Measurements from ENCODE around the gene KCNIP2.
"Not testable (repeated sequence)": the region's sequence is repeated elsewhere in the genome, so short reads cannot be mapped to it uniquely, and the experiment has no call there.

KCNIP2 gene

GRCh38 chr10:101827919-101828600 is 15.5 kb downstream of the KCNIP2 start:
- DNase-seq: no peak

- DNase-seq: no peak
These were observed 16.7 kb downstream of the KCNIP2 start for GRCh38 chr10:101826852-101827434.

GRCh38 chr10:101824736-101825135 is 18.9 kb downstream of the KCNIP2 start:
- DNase-seq: no peak

DNA sequence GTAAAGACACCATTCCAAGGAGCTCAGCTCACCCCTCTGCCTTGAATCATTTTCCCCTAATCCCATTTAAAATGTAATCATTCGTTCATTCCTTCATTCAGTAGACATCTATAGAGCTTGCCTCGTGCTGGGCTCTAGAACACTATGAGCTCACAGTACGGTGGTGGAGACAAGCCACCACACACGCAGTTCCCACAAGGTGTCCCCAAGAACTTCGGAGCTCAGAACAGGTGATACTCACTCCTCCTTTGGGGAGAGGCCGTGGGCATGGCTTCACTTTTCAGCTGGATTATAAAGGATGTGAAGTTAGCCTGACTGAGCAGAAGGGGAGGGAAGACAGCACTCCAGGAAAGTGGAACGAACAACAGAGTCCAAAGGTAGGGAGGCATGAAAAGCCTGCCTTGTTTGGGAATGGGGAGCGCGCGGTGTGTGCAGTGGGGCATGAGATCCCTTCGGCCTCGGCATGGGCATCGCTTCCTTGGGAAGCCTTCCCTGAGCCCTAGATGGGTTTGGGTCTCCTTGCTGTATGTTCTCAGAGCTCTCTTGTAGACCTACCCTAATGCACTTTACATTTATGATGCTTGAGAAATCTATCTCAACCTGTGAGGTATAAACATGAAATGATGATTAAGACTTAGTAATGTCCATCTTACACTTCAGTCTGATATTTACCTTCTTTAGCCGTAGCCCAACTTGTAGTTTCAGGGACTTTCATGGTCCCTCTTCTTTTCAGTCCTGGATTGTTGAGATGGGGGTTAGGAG is 24.5 kb downstream of the KCNIP2 start:
- DNase-seq: no peak

DNA sequence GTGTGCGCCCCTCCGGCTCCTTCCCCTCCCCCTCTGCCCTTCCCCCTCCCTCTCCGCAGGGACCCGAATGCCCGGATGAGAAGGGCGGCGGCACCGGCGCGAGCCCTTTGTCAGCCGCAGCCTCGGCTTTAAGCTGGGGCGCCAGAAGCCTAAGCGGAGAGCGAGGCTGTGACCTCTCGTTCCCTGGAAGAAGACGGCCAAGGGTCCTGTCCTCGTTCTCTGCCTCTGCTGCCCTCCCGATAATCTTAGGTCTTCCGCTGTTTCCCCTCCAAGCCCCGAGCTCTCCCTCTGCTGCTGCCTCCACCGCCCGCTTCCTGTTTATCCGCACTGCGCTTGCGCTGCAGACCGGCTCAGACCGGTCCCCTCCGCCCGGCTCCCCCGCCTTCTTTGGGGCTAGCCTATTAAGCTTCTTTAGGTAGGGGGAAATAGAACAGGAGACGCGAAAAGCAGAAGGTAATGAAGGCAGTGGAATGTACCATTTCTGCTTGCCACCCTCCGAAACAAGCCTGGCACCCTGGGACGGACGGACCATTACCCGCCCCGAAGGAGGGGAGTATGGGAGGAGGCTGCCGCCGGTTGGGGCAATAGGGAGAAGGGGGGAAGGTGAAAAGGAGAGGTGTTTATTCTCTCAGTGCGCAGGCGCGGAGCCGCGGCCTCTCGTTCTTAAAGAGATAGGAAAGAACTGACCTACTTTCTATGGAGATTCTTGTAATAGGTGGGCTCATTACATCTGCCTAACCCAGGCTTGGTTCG is 25.3 kb downstream of the KCNIP2 start, which contains the start of gene OGA:
TSS of gene OGA (minus strand) at position 326 of the 753 bp plus-strand sequence. CDS start 422 bp downstream, outside the sequence.
- peak; percentile 96 to 100 (median 99) for DNase-seq

GRCh38 chr10:101817337-101818118 is 26.1 kb downstream of the KCNIP2 start:
- peak; percentile 63 to 73 (median 70) for DNase-seq

DNA sequence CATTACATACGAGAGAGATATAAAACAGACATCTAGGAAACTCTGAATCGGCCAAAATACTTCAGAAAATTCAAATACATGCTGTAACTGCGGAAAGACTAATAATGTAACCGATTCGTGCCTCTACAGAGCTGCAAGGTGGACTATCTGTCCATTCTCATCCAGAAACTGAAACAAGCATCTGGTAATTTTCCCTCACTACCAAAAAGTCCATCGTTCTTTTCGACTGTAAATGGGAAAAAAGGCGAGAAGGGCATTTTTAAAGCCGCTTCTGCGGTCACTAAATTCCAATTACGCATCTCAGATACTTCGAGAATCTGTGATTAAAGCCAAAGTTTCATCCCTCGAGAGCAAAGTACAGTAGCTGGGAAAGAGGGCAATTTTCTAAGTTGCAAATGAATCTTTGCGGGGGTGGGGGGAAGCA is 26.7 kb downstream of the KCNIP2 start:
- no peak for DNase-seq

- no peak for DNase-seq
These were observed 27.2 kb downstream of the KCNIP2 start for GRCh38 chr10:101816376-101816775.

- DNase-seq: no peak
These were observed 29.0 kb downstream of the KCNIP2 start for GRCh38 chr10:101814466-101815071.

GRCh38 chr10:101812606-101813005 is 31.0 kb downstream of the KCNIP2 start:
- DNase-seq: no peak

- no peak for DNase-seq
These were observed 36.4 kb downstream of the KCNIP2 start for GRCh38 chr10:101807158-101807557.

DNA sequence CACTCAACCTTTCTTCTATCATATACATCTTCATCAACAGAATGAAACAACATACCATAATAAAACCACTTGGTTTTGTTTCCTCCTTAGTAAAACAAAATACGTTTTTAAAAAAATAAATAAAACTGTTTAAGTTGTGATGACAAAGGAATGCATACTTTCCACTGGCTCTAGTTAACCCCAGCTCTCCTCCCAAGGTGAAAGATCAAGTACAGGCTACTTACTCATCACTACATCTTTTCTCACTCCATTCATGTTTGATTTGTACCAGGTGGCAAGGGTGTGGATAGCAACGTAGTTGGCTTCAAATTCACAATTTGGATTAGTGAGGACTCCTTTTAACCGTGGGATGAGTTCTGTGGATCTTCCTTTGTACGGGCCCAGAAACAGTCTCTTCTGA is 40.1 kb downstream of the KCNIP2 start:
- no peak for DNase-seq

DNA sequence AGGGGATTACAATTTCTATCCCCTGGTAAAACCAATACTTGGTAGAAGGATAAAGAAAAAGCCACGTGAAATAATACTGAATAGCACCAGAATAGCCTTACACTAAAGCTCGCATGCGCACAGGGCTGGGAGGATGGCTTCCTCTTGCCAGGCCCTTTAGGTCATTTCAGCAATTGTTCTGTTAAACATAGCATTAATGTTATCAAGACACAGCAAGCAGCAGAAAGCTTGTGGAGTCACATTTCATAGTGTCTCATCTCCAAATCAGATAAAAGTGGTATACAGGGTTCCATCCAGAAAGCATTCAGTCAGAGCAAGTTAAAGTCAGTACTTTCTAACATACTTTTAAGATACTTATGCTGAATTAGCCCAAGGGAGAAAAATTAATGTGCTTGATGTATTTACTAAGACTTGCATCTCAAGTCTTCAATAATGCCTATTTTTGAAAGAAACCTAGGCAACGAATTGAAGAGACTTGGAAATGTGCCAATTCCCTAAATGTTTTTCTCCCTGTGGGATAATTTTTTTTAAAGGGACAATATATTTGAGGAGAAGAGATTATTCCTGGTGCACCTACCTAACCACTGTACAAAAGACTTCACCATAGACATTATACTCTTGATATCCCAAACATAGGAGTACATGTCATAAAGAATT is 46.1 kb downstream of the KCNIP2 start:
- DNase-seq: no peak

DNA sequence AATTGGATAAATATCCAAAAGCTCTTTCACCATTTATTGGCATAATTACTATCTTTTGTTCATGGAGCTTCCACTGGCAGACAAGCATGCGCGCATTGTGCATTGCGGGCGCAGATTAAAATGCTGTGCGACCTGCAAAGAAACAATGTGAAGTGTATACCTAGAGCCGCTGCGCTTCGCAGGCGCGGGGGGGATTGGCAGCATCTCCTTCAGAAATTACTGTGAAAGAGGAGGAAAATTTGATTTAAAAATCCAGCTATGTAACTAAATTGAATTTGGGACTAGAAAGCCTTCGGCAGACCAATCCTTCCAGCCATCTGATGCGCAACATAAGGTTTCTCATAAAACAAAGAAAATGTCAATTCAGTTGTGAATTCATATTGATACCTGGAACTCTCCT is 50.1 kb downstream of the KCNIP2 start:
- no peak for DNase-seq

DNA sequence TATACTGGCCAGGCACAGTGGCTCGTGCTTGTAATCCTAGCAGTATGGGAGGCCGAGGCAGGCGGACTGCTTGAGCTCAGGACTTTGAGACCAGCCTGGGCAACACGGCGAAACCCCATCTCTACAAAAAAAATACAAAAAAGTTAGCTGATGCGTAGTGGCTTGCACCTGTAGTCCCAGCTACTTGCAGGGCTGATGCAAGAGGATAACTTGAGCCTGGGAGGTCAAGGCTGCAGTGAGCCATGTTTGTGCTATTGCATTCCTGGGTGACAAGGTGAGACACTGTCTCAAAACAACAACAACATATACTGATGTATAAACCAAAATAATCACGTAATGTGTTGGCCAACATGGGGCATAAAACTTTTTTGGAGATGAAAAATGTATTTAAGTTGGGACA is 53.9 kb downstream of the KCNIP2 start:
- no peak for DNase-seq

DNA sequence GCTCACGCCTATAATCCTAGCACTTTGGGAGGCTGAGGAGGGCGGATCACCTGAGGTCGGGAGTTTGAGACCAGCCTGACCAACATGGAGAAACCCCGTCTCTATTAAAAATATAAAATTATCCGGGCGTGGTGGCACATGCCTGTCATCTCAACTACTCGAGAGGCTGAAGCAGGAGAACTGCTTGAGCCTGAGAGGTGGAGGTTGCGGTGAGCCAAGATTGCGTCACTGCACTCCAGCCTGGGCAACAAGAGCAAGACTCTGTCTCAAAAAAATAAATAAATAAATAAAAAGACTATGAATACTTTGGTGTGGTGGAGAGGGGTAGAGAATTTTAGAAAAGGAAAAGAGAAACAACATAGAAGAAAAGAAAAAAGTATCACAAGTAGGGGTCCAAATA is 54.4 kb downstream of the KCNIP2 start:
- not testable (repeated sequence) for DNase-seq

GRCh38 chr10:101785801-101786200 is 57.8 kb downstream of the KCNIP2 start:
- DNase-seq: no peak

DNA sequence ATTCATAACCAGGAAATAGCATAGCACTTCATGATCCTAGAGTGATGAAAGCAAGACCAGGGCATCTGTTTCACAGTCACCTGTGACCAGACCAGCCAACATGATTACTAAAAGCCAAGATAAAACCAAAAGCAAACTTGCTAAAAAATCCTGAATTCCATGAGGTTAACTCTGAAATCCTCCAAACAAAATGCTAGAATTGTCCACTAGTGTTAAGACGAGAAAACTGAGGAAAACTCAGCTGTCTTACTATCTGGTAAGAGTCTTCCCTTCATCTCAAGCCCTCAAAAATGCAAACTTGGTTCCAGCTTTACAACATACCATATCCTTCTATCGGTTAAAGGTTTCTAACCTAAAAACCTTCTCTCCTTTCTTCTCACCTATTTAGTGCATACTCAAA is 59.0 kb downstream of the KCNIP2 start:
- no peak for DNase-seq

- no peak for DNase-seq
These were observed 59.9 kb downstream of the KCNIP2 start for GRCh38 chr10:101783736-101784118.

GRCh38 chr10:101782811-101783735 is 60.5 kb downstream of the KCNIP2 start, which contains the start of gene NPM3:
Gene NPM3 (minus strand): TSS chr10:101783446. CDS start chr10:101783390, 56 bp downstream.
- DNase-seq: peak; percentile 74 to 88 (median 86)

Measured in suppressor macrophage (primary cell).